ENCODE results near the gene C1orf21. TPM values are rescaled to one million over a fixed set of nuclear protein-coding genes. Genes with fewer than 3 reads are reported as not detected.

Gene C1orf21
- total RNA-seq, 4 donors from 2014 or later: 36.3 to 115 (median 79.4) TPM

DNA sequence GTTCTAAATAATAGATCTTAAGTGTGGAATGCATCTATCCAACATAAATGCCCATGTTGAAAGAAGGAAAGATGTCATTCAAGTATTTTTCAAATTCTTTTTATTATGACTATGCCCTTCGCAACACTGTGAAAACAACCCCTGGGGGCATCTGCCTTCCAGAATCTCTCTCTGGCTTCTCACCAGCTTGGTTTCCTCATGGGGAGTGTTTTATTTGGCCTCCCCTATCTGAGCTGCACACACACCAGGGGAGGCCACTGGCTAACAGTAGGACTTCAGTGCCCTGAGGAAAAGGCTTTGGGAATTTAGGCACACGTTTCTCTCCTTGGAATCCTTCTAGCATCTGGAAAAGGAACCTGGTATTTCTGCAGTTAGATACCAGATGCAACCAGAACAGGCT, 237.2 kb downstream of the C1orf21 start:
- no peaks in the 10 kb centered on the region for H3K27me3 ChIP-seq
- peaks cover 0 to 20% (median 0%) of the 10 kb centered on the region in 4 donors for H3K4me1 ChIP-seq
- no peak for DNase-seq
- H3K9me3 ChIP-seq: no peaks in the 10 kb centered on the region
- no peak overlapping the region for H3K4me3 ChIP-seq
- peaks cover 0 to 11% (median 0%) of the 10 kb centered on the region in 3 donors for H3K36me3 ChIP-seq
- H3K27ac ChIP-seq: no peak overlapping the region
- no peak for TF ChIP-seq POLR2A (IDR thresholded peaks at IDR 0.05)
- TF ChIP-seq, protein P1, sequence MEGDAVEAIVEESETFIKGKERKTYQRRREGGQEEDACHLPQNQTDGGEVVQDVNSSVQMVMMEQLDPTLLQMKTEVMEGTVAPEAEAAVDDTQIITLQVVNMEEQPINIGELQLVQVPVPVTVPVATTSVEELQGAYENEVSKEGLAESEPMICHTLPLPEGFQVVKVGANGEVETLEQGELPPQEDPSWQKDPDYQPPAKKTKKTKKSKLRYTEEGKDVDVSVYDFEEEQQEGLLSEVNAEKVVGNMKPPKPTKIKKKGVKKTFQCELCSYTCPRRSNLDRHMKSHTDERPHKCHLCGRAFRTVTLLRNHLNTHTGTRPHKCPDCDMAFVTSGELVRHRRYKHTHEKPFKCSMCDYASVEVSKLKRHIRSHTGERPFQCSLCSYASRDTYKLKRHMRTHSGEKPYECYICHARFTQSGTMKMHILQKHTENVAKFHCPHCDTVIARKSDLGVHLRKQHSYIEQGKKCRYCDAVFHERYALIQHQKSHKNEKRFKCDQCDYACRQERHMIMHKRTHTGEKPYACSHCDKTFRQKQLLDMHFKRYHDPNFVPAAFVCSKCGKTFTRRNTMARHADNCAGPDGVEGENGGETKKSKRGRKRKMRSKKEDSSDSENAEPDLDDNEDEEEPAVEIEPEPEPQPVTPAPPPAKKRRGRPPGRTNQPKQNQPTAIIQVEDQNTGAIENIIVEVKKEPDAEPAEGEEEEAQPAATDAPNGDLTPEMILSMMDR (IDR thresholded peaks at IDR 0.05): no peak

DNA sequence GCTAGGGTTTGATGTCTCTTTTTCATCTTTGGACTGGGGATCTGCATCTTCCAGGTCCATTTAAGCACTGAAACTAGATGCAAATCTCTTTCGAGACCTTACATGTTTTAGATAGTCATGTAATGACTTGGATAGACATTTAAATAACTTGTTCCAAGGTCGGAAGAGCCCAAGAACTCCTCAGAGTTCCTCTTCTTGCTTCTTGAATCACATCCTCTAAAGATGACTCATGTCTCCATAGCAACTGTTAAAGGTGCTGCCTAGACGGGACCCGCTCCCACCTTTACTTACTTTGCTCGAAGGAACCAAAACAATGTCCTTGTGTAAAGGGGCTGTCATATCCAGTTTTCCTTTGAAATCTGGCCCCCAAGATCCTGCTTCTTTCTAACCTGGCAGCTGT, 237.8 kb downstream of the C1orf21 start:
- H3K36me3 ChIP-seq: peaks cover 0 to 11% (median 0%) of the 10 kb centered on the region in 3 donors
- H3K27ac ChIP-seq: no peak overlapping the region
- no peaks in the 10 kb centered on the region for H3K27me3 ChIP-seq
- no peak for DNase-seq
- TF ChIP-seq POLR2A (IDR thresholded peaks at IDR 0.05): no peak
- TF ChIP-seq, protein P1 (IDR thresholded peaks at IDR 0.05): no peak
- peaks cover 0 to 20% (median 0%) of the 10 kb centered on the region in 4 donors for H3K4me1 ChIP-seq
- H3K9me3 ChIP-seq: no peaks in the 10 kb centered on the region
- no peak overlapping the region for H3K4me3 ChIP-seq

GRCh38 chr1:184625271-184625670, 238.4 kb downstream of the C1orf21 start:
- Histone ChIP-seq H3K4me1 (peaks cover 0 to 20% (median 0%) of the 10 kb centered on the region in 4 donors), H3K9me3 (no peaks in the 10 kb centered on the region), H3K27me3 (no peaks in the 10 kb centered on the region), H3K36me3 (peaks cover 0 to 5% (median 0%) of the 10 kb centered on the region in 3 donors), H3K4me3 (no peak overlapping the region), H3K27ac (no peak overlapping the region)
- no peak for DNase-seq
- no peak for TF ChIP-seq POLR2A (IDR thresholded peaks at IDR 0.05)
- TF ChIP-seq, protein P1 (IDR thresholded peaks at IDR 0.05): no peak

DNA sequence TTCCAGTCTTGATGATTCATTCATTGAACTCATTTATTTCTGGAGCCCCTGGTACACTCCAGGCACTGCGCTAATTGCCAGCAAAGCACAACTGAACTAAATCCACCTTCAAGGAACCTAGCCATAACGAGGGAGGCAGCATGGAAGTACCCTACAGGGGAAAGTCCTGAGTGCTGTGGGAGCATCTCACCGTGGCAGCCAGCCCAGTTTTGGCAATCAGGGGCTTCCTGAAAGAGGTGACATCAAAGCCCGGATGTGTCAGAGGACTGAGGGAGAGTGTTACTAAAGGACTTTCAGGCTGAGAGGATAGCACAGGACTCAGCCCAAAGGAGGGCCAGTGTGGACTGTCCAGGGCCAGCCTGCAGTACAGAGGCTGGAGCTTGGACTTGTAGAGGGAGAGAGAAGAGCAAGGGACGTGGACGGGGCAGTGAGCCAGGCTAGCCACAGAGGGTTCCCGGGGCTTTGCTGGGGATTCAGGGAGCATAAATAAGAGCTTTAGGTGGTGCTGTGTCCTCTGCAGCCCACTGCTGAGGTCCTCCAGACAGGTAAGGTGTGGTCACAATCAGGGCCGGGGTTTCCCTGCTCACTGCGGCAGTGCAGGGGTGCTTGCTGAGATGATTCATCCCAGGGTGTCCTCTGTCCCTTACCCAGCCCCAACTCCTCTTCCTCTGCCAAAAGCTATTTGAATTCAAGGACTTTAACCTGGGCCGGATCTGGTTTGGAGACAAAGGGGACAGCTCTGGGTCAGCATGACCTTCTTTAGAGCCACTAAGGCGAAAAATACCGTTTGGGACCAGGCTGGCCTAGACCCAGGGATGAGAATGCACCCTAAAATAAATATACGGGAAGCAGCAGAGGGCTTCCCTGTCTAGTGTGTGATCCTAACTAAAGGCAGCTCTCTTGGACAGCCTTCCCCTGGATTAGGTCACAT, 239.5 kb downstream of the C1orf21 start:
- H3K27me3 ChIP-seq: no peaks in the 10 kb centered on the region
- no peak for TF ChIP-seq POLR2A (IDR thresholded peaks at IDR 0.05)
- TF ChIP-seq, protein P1 (IDR thresholded peaks at IDR 0.05): no peak
- H3K4me1 ChIP-seq: peaks cover 0 to 20% (median 0%) of the 10 kb centered on the region in 4 donors
- H3K27ac ChIP-seq: peak overlapping the region in 2 of 4 donors; percentile 18 to 22
- DNase-seq: peak in 1 of 3 donors; percentile 62
- no peak overlapping the region for H3K4me3 ChIP-seq
- peaks cover 0 to 2% (median 0%) of the 10 kb centered on the region in 3 donors for H3K36me3 ChIP-seq
- H3K9me3 ChIP-seq: no peaks in the 10 kb centered on the region

DNA sequence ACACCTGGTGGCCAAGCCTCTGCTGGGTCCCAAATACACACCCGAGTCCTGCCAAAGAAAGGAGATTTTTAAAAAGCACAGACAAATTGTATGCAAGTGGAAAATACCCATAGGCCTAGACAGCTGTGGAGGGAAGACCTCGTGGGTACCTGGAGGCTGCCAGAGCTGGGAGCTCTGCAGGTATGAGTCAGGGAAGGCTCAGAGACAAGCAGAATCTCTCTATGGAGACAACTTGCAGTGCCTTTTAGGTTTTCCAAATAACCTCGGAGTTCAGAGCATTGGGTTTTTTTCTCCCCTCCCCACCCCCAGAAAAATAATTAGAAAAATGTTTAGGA, 240.1 kb downstream of the C1orf21 start:
- H3K27ac ChIP-seq: peak overlapping the region in 2 of 4 donors; percentile 18 to 22
- H3K9me3 ChIP-seq: no peaks in the 10 kb centered on the region
- H3K27me3 ChIP-seq: no peaks in the 10 kb centered on the region
- H3K36me3 ChIP-seq: peaks cover 0 to 2% (median 0%) of the 10 kb centered on the region in 3 donors
- TF ChIP-seq, protein P1 (IDR thresholded peaks at IDR 0.05): no peak
- no peak for TF ChIP-seq POLR2A (IDR thresholded peaks at IDR 0.05)
- no peak overlapping the region for H3K4me3 ChIP-seq
- H3K4me1 ChIP-seq: peaks cover 0 to 20% (median 0%) of the 10 kb centered on the region in 4 donors
- no peak for DNase-seq

Data from Peyer's patch (tissue), 4 donors.